HG03571 (cell line): ENCODE data around the gene TMEM218.

ENCODE experiments used
- ATAC-seq: cut with Tn5 transposase; IDR thresholded peaks from one replicate; pipeline ENCODE4 v1.9.1; 2021; ENCODE audit not compliant: unreplicated experiment

The TMEM218 gene

GRCh38 chr11:125111343-125112207, at the start of gene TMEM218:
Gene TMEM218, minus strand, starts transcription at chr11:125111626. Its CDS starts 9,385 bp downstream, at chr11:125102241.
- ATAC-seq: peak; percentile 97

DNA sequence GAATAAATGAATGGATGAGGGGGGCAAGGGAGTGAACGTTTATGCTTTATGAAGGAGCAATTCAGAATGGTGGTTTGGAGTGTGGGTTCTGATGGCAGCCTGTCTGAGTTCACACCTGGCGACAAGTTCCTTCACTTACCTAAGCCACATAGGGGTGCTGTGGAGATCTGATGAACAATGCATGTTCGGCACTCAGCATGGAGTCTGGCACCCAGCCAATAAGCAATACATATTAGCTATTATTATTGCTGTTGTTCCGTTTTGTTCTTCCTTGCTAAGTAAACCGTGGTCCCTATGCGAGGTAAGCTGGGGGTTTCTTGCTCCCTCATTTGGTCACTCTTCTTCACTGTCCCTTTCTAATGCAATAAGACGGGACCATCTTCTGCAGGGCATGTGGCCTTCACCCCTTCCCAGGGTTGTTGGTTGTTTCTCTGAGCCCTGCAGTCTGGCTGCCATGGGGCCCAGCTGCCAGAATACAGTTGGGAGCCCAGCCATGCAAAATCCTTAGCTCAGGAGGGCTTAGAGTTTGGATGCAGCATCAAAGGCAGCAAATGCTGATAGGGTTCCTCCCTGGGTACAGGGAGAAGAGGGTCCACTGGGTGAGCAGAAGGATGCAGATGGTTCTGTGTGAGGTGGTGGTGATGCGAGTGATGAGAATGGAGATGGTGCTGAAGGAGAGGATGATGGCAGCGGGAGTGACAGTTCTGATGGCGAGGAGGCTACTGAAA, 46.7 kb upstream of the TMEM218 start:
- no peak for ATAC-seq

DNA sequence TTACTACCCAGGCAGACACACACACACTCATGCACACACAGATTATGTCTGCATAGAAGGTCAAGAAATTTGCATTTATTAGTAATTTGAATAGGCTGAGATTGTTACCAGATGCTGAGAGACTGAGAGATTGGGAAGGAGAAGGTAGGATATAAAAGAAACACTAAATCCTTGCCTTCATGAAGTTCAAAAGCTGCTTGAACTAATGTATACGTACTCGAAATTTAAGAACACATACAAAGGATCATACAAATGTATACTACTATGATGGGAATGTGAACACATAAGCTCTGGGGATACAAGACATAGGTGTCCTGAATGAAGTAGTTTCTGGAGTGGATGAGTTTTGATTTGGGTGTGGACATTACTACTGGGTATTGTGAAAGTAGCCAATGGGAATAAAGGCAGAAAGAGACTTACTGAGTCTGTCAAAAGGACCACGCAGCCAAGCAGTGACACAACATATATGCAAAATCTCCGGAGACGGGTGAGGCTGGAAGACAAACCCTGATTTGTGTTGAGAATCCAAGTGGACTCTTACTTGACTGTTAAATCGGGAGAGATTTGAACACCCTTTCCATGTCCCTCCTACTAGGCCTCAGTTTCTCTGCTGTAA, 45.8 kb upstream of the TMEM218 start:
- ATAC-seq: no peak

GRCh38 chr11:125156346-125157117, 45.1 kb upstream of the TMEM218 start:
- ATAC-seq: no peak

GRCh38 chr11:125155767-125156166, 44.3 kb upstream of the TMEM218 start:
- no peak for ATAC-seq

DNA sequence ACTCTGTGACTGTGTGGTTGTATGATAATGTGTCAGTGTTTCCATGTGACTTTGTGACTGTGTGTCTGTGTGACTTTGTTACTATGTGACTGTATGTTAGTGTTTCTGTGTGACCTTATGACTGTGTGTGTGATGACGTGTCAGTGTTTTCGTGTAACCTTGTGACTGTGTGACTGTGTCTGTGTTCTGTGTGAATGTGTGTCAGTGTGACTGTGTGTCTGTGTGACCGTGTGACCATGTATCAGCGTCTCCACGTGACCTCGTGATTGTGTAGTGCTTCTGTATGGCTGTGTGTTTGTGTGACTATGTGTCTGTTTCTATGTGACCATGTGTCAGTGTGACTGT, 43.6 kb upstream of the TMEM218 start:
- no peak for ATAC-seq

DNA sequence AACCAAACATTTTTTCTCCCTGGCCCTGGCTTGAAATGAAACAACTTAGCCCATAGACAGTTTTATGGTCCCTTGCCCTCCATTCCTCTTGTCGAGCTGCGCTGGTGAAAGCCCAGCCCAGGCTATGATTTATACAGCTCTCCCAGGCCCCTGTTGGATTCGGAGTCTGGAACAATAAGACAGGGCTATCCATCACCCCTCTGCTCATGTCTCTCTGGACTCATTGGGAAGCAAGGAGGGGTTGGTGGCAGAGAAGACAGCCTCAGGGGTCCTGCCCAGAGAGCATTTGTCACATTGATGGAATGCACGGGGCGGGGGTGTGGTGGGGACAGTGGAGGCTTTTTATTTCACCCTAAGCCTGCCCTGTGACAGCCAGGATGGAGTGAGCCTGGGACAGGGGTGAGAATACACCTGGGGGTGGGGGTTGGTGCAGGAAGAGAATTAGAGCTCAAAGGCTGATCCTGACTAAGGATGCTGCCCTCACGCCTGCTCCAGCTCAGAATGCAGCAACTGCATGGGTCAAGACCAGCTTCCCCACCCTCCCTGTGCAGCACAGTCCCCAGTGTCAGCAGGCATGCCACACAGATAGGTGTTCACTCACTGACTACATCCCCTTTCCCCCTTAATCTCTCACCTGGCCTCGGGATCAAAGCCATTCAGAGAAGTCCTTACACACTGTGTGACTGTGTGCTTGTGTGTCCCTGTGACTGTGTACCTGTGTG, 43.1 kb upstream of the TMEM218 start:
- ATAC-seq: no peak

DNA sequence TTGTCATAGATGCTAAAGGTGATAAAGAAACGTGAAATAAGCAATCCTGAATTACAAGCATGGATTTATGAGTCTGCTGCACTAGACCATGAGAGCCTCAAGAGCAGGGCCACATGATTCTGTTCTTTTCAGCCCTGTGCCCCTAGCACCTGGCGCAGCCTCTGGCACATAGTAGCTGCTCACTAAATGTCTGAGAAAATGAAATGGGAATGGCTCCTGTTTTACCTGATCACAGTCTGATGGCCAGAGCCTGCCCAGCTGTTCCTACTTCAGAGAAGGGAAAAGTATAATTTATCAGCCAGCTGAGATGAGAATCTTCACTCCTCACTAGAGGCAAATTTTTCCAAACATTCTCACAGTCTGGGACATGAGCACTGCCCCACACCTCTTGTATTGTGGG, 42.4 kb upstream of the TMEM218 start:
- ATAC-seq: no peak

- ATAC-seq: no peak
These were observed 37.3 kb upstream of the TMEM218 start for GRCh38 chr11:125148743-125149142.

DNA sequence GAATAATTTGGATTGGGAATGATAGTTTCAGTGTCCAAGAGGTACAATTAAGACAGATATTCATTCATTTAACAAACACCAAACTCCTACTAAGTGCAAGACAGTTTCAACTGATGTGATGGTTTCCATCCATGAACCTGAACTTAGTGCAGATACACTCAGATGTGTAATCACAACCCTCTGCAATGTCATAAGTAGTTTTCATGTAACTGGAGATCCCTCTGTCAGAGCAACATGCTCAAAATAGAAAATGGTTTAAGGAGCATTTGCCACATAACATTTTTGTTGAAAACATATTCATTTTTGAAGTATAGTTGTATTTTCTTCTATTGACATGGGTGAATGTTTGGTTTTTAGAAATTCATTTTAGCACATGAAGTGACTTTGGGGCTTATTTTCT, 36.6 kb upstream of the TMEM218 start:
- ATAC-seq: no peak

GRCh38 chr11:125147280-125147679, 35.9 kb upstream of the TMEM218 start:
- ATAC-seq: no peak

DNA sequence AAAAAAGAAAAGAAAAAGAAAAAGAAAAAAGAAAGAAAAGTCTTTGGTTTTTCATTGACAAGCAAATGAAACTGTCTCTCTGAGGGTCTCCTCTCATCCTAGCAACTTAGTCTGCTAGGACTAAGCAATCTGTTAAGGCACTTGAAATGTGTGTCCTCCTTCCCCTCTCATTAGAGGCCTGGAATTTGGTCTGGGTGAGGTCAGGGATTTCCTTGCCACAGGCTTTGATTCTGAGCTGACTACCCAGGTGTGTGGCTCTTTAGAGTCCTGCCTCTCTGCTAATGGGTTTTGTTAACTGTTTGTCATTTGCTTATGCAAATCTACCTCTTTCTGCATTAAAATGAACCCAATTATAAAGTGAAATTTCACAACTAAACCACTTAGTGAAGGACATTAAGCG, 34.8 kb upstream of the TMEM218 start:
- no peak for ATAC-seq

DNA sequence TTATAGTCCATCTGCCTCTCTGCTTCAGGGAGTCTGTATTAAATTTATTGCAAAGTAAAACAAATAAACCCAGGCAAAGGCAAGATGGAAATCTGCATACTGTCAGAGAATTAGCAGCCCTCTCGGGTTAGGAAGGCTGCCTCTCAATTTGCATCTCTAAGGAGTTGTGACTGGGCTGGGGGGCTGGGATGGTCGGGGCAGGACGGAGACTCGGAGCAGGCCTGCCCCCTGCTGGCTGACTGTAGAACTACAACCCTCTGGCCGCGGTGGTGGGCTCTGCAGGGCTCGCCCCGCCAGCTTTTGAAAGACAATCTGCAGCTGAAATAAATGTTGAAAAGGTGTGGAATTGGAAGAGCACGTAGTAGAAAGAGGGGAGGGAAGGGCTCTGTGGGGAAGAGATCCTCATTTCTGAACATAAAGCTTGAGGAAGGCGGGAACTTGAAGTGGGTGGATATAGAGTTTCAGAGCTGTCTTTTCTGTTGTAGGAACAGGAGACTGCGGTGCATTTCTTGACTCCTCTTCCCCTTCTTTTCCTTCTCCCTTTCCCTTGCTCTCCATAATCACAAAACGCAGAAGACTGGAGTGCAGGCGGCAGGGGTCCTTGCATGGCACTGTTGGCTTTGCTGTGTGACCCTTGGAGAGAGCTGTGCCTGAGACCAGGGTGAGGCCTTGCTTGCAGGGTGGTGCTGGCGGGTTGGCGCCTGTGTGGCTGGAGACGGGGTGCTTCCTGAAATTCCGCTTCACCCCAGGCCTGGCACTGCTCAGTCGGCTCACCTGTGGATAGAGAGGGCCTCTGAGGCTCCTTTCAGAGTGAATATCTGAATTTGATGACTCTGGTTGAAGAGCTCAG, 30.5 kb upstream of the TMEM218 start:
- peak; percentile 73 for ATAC-seq

GRCh38 chr11:125141178-125141577, 29.8 kb upstream of the TMEM218 start:
- no peak for ATAC-seq

GRCh38 chr11:125140233-125140632, 28.8 kb upstream of the TMEM218 start:
- ATAC-seq: no peak

GRCh38 chr11:125139778-125140177, 28.4 kb upstream of the TMEM218 start:
- no peak for ATAC-seq

- no peak for ATAC-seq
These were observed 27.5 kb upstream of the TMEM218 start for GRCh38 chr11:125138966-125139365.

GRCh38 chr11:125136001-125136400, 24.6 kb upstream of the TMEM218 start:
- no peak for ATAC-seq

DNA sequence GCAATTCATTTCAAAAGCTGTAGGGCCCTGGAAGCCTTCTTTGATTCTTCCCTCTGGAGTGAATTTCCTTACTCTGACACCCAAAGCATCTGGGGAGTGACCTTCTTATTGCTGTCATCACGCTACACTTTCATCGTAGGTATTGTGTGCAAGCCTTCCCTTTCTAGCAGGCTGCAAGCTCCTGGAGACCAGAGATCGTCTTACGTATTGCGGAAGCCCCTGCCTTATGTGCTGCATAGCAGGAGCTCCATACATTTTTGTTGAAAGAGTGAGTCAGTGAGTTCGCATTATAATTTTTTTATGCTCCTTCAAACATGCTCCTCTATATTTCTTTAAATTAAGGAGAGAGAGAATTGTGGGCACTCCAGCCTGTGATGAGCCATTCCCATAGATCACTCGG, 21.2 kb upstream of the TMEM218 start:
- ATAC-seq: no peak

DNA sequence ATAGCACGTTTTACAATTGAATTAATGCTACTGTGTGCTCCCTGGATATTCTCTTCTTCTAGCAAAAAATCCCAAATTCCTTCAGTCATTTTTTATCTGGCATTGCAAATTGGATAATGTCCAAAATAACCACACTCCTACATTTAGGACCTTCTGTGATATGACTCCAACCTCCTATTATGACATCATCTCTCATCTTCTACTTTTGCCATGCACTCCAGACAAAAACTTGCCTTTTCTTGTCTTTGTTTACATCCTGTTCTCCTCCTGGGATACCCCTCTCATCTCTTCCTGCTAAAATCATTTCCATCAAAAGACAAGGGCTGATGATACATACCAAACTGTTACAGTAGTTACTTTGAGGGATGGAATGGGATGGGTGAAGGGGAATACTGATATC, 20.6 kb upstream of the TMEM218 start:
- ATAC-seq: no peak
